ENCODE measurements around the gene ALPG. TPM values are rescaled to one million over a fixed set of nuclear protein-coding genes. Genes with fewer than 3 reads are reported as not detected.
"Not testable (repeated sequence)": the region's sequence is repeated elsewhere in the genome, so short reads cannot be mapped to it uniquely, and the experiment has no call there.

The ALPG gene
- total RNA-seq, 1 donor from 2014 or later, result not detected

DNA sequence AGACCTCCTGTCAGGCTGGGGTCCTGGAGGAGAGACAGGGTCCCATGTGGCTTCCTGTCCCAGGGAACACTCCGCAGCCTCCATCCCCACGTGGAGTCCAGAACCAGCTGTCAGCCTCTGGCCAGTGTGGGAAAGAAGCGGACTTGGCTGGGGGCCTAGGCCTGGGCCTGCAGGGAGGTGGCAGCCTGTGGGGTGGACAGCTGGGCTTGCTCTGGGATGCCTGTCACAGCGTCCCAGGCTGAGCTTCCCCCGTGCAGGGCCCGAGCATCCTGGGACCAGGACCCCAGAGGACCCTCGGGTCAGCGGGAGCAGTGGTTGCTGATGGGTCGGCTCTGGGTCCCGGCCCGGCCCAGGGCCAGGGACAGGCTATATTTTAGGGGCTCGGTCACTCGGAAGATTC lies 35.8 kb downstream of the ALPG start:
- not testable (repeated sequence) for ATAC-seq

- not testable (repeated sequence) for ATAC-seq
These were observed 36.4 kb downstream of the ALPG start for GRCh38 chr2:232443047-232443446.

- not testable (repeated sequence) for ATAC-seq
These were observed 37.2 kb downstream of the ALPG start for GRCh38 chr2:232443669-232444408.

DNA sequence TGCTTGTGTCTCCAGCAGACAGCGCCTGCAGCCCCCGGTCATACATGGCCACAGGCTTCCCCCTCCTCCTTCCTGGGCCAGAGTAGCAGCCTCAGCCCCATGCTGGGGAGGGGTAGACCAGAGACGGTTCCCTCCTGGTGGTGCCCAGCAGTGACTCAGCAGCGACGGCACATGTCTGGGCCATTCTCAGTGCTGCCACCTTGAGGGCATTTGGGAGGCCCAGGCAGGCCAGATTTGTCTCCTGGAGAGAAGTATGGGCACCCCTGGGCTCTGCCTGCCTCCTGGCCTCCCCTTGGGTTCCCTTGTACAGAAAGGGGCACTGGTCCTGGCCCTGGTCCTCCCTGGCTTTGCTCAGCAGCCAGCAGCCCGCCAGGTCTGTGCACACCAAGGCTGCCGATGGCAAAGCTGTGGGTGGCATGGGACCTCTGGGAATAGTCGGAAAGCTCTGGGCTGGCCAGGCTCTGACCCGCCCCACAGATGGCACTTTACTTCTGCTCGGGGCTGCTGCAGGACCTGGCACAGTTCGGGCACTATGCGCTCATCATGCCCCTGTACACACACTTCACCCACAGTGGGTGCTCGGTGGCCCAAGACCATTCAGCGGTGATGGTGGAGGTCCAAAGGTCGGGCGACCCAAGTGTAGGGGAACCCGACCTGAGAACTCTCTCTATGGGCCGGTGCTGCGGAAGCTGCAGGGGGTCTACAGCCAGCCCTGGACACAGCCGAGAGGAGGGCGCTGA lies 37.9 kb downstream of the ALPG start:
- ATAC-seq, result peak; percentile 54

- ATAC-seq, result not testable (repeated sequence)
These were observed 38.7 kb downstream of the ALPG start for GRCh38 chr2:232445149-232445885.

- peak; percentile 28 for ATAC-seq
These were observed 39.7 kb downstream of the ALPG start for GRCh38 chr2:232446266-232446777.

- no peak for ATAC-seq
These were observed 40.5 kb downstream of the ALPG start for GRCh38 chr2:232447091-232447620.

- ATAC-seq, result no peak
These were observed 41.1 kb downstream of the ALPG start for GRCh38 chr2:232447638-232448303.

DNA sequence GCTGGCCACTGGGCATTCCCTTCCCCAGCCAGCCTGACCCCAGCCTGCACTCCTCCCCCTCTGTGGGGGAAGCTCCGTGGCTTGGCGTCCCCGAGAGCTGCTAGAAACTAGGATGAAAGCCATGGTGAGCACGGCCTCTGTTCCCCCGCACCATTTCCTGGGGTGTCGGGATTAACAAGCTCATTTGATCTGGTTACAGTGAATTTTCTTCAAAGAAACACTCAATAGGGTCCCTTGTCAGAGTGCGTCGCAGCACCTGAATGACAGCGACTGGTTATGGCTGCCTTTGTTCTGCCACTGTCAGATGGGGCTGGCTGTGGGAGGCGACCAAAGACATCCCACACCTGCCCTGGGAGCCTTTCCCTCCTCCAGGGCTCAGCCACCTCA lies 41.7 kb downstream of the ALPG start:
- no peak for ATAC-seq

DNA sequence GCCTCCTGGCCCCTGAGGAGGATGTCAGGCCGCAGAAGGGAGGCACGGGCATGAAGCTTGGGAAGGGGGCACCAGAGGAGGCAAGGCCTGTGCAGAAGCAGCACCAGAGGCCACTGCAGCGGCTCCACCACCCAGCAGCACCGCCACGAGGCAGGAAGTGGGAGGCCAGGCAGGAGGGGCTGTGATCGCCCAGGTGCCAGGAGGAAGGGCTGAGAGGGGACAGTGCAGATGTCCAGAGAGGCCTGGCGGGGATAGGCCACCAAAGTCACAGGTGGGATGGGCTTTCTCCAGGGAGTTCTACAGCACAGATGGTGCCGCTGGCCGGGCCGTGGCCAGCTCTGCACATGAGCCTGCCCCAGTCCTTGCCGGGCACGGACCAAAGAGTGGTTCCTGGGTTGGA lies 43.3 kb downstream of the ALPG start:
- no peak for ATAC-seq

GRCh38 chr2:232451645-232452044 lies 45.0 kb downstream of the ALPG start:
- ATAC-seq, result not testable (repeated sequence)

DNA sequence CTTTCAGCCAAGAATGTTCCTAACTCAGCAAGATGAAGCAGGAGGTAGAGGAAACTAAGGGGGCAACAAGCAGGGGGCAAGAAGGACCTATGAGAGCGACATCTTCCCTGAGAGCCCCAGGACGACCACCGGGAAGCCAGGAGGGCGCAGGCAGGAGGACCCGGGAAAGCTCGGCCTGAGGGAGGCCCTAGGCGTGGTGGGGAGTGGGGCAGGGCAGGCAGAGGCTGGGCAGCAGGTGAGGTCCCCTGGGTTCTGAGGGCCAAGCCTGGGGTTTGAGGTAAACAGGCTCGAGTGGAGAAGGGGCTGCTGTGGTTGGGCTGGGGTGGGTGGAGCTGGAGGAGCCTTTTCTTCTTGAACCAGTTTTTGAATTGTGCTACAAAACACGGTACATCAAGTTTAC lies 48.0 kb downstream of the ALPG start:
- no peak for ATAC-seq

- no peak for ATAC-seq
These were observed 49.0 kb downstream of the ALPG start, which contains the start of gene ALPI for GRCh38 chr2:232455426-232456255. Gene ALPI, plus strand, starts transcription at chr2:232456153. Its CDS starts 47 bp downstream, at chr2:232456200.

- ATAC-seq, result no peak
These were observed 49.9 kb downstream of the ALPG start for GRCh38 chr2:232456296-232457120.

DNA sequence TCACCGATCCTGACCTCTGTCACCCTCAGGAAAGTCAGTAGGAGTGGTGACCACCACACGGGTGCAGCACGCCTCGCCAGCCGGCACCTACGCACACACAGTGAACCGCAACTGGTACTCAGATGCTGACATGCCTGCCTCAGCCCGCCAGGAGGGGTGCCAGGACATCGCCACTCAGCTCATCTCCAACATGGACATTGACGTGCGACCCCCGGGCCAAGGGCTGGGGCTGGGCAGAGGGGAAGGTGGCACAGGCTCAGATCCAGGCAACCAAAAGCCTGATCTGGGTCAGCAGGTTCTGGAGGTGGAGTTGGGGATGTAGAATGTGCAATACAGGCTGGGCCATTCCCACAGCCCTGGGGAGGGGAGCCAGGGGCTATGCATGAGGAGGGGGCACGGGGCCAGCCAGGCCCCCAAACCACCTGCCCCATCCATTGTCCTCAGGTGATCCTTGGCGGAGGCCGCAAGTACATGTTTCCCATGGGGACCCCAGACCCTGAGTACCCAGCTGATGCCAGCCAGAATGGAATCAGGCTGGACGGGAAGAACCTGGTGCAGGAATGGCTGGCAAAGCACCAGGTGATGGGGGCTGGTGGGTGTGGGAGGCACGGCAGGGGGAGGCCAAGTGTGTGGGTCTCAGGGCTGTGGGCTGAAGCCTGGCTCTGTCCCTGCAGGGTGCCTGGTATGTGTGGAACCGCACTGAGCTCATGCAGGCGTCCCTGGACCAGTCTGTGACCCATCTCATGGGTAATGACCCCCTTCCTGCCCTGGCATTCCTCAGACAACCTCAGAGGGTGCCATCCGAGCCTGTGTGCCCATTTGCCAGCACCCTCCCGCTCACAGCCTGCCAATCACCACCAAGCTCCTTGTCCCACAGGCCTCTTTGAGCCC lies 50.7 kb downstream of the ALPG start:
- ATAC-seq, result no peak

DNA sequence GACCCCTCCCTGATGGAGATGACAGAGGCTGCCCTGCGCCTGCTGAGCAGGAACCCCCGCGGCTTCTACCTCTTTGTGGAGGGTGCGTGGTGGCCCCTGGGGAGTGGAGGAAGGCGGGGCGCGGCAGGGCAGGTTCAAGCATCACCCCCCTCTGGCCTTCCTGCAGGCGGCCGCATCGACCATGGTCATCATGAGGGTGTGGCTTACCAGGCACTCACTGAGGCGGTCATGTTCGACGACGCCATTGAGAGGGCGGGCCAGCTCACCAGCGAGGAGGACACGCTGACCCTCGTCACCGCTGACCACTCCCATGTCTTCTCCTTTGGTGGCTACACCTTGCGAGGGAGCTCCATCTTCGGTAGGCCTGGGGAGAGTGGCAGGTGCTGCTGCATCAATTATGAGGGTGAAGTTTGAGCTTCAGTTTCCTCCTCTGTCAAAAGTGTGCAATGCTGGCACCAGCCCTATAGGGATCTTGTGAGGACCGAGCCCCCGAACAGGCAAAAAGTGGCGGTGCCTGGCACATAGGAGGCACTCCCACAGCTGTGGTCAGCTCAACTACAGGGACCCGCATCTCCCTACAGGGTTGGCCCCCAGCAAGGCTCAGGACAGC lies 51.5 kb downstream of the ALPG start:
- ATAC-seq, result no peak

DNA sequence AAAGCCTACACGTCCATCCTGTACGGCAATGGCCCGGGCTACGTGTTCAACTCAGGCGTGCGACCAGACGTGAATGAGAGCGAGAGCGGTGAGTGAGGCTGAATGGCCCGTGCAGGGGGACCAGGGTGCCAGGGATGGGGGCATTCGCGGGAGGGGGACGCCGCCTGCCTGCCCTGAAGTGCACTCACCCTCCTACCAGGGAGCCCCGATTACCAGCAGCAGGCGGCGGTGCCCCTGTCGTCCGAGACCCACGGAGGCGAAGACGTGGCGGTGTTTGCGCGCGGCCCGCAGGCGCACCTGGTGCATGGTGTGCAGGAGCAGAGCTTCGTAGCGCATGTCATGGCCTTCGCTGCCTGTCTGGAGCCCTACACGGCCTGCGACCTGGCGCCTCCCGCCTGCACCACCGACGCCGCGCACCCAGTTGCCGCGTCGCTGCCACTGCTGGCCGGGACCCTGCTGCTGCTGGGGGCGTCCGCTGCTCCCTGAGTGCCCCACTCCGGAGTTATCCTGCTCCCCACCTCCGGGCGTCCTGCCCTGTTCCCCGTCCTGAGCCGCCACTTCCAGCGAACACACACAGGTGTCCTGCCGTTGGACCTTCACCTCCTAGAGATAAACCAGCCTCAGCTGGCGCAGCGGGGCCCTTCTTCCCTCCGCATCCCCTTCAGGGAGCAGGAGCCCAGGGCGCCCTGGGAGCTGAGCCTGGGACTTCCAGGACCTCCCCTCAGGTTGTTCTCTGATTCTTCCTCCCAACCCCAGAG lies 52.2 kb downstream of the ALPG start:
- no peak for ATAC-seq

Measured in esophagus mucosa (tissue), 1 donor.